Astrocyte of the cerebellum (primary cell): ENCODE results near the gene GINS1.
"Not testable (repeated sequence)": the region's sequence is repeated elsewhere in the genome, so short reads cannot be mapped to it uniquely, and the experiment has no call there.

Source experiments
- DNase-seq: peaks from one replicate; pipeline ENCODE4 v3.0.0-alpha.2; 2011; ENCODE audit warnings: low read depth
- H3K4me3 ChIP-seq: 2 replicates; pipeline ENCODE4 v1.5.1; 2011; ENCODE audit warnings: mild to moderate bottlenecking, low read depth, low read length, moderate library complexity
- in situ Hi-C: cut with HindIII; loops from 2 replicates; pipeline ENCODE4 v1.10.0; 2017; ENCODE audit warnings: low sequenced_read_pairs
- TF ChIP-seq, protein P1 (sequence below): IDR thresholded peaks from 2 replicates; pipeline ENCODE4 v1.5.1; 2012; ENCODE audit warnings: low read length, low read depth, moderate library complexity, mild to moderate bottlenecking; ENCODE audit errors: missing control alignments

GINS1 gene

GRCh38 chr20:25471020-25471419 is 63.5 kb downstream of the GINS1 start:
- H3K4me3 ChIP-seq = no peak overlapping the region
- no peak for DNase-seq
- TF ChIP-seq, protein P1, sequence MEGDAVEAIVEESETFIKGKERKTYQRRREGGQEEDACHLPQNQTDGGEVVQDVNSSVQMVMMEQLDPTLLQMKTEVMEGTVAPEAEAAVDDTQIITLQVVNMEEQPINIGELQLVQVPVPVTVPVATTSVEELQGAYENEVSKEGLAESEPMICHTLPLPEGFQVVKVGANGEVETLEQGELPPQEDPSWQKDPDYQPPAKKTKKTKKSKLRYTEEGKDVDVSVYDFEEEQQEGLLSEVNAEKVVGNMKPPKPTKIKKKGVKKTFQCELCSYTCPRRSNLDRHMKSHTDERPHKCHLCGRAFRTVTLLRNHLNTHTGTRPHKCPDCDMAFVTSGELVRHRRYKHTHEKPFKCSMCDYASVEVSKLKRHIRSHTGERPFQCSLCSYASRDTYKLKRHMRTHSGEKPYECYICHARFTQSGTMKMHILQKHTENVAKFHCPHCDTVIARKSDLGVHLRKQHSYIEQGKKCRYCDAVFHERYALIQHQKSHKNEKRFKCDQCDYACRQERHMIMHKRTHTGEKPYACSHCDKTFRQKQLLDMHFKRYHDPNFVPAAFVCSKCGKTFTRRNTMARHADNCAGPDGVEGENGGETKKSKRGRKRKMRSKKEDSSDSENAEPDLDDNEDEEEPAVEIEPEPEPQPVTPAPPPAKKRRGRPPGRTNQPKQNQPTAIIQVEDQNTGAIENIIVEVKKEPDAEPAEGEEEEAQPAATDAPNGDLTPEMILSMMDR = no peak
- in situ Hi-C loops = no loop called here

GRCh38 chr20:25473297-25473696 is 65.8 kb downstream of the GINS1 start:
- in situ Hi-C loops, H3K4me3 ChIP-seq, DNase-seq: not testable (repeated sequence)

DNA sequence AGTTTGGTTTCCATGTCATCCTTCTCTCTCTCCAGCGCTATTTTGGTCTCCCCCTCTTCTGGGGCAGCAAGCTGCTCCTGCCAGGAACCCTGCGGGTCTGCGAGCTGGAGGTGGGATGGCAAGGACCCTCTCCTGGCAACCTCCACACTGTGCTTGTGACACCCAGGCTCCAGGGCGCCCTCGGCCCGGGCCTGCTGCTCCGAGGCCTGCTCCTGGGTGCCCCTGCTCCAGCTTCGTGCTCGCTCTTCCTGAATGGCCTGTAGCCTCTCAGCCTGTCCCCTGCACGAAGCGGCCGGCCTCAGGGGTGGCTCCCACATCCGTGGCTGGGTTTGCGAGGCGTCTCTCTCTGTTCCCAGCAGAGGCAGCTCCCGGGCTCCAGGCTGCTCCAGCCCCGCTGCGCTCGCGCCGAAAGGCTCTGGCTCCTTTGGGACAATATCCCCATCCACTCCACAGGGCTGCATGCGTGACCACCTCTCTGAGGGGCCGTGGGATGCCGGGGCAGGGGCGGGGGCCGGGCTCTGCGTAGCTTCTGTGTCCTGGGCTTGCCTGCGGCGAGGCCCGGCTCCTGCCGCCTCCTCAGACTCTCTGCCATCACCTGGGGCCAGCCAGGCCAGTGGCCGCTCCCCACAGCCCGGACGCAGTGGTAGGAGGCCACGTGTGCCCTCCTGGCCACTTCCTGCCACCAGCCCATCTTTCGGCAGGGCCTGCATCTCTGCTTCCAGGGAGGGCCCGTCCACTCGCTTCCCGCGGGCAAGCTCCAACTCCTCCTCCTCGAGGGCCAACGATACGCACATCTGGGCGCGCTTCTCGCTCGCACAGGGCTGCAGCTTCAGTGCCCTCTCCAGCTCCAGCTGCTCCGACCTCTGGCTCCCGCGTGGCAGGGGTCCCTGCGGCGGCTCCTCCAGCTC is 68.9 kb downstream of the GINS1 start:
- DNase-seq = no peak
- in situ Hi-C loops = no loop called here
- H3K4me3 ChIP-seq = no peak overlapping the region
- TF ChIP-seq, protein P1 = no peak

DNA sequence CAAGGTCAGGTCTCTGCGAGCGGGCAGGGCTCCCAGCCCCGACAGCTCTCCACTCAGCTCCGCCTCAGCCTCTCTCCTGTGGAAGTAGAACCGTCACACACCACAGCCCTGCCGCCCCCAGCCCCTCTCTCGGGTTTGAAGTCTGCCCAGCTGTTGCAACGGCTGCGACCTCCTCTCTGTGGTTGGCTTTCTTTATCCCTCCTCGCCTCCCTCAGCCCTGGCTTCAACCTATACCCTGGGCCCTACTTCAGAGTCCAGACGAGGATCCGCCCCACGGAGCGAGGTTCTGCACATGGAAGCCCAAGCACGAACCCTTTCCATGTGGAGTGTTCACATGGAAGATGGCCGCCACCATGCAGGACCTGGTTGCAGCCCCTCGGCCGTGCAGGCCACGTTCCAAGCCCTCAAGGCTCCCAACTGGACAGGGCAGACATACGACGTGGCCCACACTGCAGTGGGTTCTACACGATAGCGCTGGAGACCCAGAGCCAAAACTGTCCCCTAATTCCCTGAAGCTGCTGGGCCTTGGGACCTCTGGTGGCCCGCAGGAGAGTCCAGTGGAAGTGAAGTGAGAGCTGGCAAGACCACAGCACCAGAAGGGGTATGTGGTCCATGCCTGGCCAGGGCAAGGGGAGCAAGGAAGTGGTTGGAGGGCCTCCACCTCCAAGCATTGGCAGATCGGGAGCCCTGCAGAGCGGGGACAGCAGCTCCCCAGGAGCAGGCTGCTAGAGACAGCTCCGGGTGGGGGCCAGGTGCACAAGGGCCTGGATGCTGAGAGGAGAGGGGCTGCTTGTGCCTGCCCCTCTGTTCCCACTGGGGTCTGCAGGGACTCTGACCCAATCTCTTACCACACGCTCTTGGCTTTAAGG is 69.8 kb downstream of the GINS1 start:
- no peak overlapping the region for H3K4me3 ChIP-seq
- TF ChIP-seq, protein P1 = no peak
- DNase-seq = no peak
- in situ Hi-C loops = no loop called here

DNA sequence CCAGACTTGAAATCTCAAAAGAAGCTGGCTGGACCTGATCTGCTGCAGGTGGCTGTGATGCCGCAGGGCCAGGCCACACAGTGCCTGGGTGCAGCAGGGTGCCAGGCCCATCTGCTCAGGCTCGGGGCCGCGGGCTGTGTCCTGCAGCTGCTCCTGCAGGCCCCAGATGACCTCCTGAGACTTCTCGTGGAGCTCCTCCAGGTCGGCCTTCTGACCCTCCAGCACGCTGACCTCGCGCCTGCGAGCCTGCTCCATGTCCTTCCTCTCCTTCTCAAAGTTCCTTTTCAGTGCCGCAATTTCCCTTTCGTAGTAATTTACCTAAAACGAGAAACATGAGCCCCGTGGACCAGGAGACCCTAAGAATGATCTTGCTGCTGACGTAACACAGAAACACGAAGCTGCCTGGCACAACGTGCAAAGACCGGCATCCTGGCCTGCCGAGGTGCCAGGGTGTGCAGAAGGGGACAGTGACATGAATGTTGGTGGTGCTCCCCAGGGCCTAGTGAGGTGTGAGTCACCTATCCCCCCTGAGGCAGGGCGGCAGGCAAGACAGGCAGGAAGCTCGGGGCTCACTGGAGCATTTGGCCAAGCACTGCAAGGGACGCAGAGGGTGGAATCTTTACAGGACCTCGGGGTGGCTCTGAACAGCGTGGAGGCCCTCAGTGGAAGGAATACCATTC is 71.6 kb downstream of the GINS1 start:
- no peak overlapping the region for H3K4me3 ChIP-seq
- DNase-seq = no peak
- TF ChIP-seq, protein P1 = no peak
- in situ Hi-C loops = no loop called here

DNA sequence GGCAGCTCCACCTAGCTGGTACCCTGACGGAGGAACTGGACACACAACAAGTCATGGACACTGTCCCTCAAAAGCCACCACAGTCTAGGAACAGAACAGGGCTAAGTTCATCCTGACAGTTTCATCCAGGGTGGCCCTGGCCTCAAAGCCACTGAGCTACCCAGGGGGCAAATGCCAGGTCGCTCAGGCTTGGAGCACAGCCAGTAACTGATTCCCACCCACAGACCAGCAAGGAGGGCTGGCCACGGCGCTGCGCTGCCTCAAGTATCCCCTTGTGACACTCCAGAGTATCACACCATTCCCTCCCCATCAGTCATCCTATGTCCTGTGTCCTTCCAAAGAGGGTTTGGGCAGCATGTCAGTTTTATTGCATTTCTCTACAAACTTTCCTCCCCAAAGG is 72.2 kb downstream of the GINS1 start:
- H3K4me3 ChIP-seq = no peak overlapping the region
- TF ChIP-seq, protein P1 = no peak
- in situ Hi-C loops = no loop called here
- DNase-seq = no peak
